Loucy (cell line): ENCODE results near the gene D2HGDH.

Experiments used
- H2AFZ ChIP-seq: fragments of 200-600 bp; sonication (generic); 2 replicates; pipeline ENCODE4 v1.6.0; 2016; ENCODE audit warnings: antibody characterized with exemption, mild to moderate bottlenecking, low read length, moderate library complexity
- H3F3A ChIP-seq: fragments of 200-600 bp; 2 replicates; pipeline ENCODE4 v1.6.0; 2016; ENCODE audit warnings: antibody characterized with exemption, low read depth, mild to moderate bottlenecking
- H3K27me3 ChIP-seq: fragments of 200-600 bp; sonication (generic); 2 replicates; pipeline ENCODE4 v1.6.1; 2014; ENCODE audit warnings: low read length, mild to moderate bottlenecking; ENCODE audit not compliant: insufficient read depth, poor library complexity, severe bottlenecking
- H3K36me3 ChIP-seq: fragments of 200-600 bp; sonication (generic); 2 replicates; pipeline ENCODE4 v1.6.1; 2016; ENCODE audit warnings: low read length; ENCODE audit not compliant: insufficient read depth
- H3K4me1 ChIP-seq: fragments of 200-600 bp; sonication (generic); 2 replicates; pipeline ENCODE4 v1.5.1; 2014; ENCODE audit warnings: low read length, mild to moderate bottlenecking; ENCODE audit not compliant: insufficient read depth, poor library complexity, severe bottlenecking
- H3K4me2 ChIP-seq: fragments of 200-600 bp; sonication (generic); 2 replicates; pipeline ENCODE4 v1.6.0; 2014; ENCODE audit warnings: antibody characterized with exemption, low read length, low read depth, mild to moderate bottlenecking; ENCODE audit not compliant: poor library complexity, severe bottlenecking
- H3K4me3 ChIP-seq: fragments of 200-600 bp; sonication (generic); 2 replicates; pipeline ENCODE4 v1.5.1; 2014; ENCODE audit warnings: low read length, mild to moderate bottlenecking, mixed read lengths; ENCODE audit not compliant: poor library complexity, severe bottlenecking
- H3K79me2 ChIP-seq: fragments of 200-600 bp; sonication (generic); 2 replicates; pipeline ENCODE4 v1.6.1; 2014; ENCODE audit warnings: low read length; ENCODE audit not compliant: insufficient read depth
- H3K9ac ChIP-seq: fragments of 200-600 bp; sonication (generic); 2 replicates; pipeline ENCODE4 v1.6.0; 2014; ENCODE audit warnings: mild to moderate bottlenecking, low read depth, low read length, moderate library complexity; ENCODE audit not compliant: poor library complexity, severe bottlenecking
- H3K9me2 ChIP-seq: fragments of 200-600 bp; sonication (generic); replicated peaks from 2 replicates; pipeline ENCODE4 v1.6.1; 2016; ENCODE audit warnings: low read depth, low read length, mixed read lengths
- H3K9me3 ChIP-seq: fragments of 200-600 bp; sonication (generic); 2 replicates; pipeline ENCODE4 v1.6.1; 2014; ENCODE audit warnings: mild to moderate bottlenecking, antibody characterized with exemption, low read length, low read depth; ENCODE audit not compliant: insufficient read depth
- H4K20me1 ChIP-seq: fragments of 200-600 bp; sonication (generic); 2 replicates; pipeline ENCODE4 v1.6.0; 2014; ENCODE audit warnings: antibody characterized with exemption, low read length, mild to moderate bottlenecking; ENCODE audit not compliant: insufficient read depth, poor library complexity, severe bottlenecking
- CTCF ChIP-seq: fragments of 200-600 bp; sonication (generic); conservative IDR thresholded peaks from 2 replicates; pipeline ENCODE4 v1.5.1; 2014; ENCODE audit warnings: mild to moderate bottlenecking, antibody characterized with exemption, low read length
- EZH2phosphoT487 ChIP-seq: fragments of 200-600 bp; IDR thresholded peaks from 2 replicates; pipeline ENCODE4 v1.6.1; 2018; ENCODE audit warnings: antibody characterized with exemption, mild to moderate bottlenecking, moderate library complexity, borderline replicate concordance

The D2HGDH gene

GRCh38 chr2:241801611-241802420, 67.4 kb downstream of the D2HGDH start:
- no peaks in the 10 kb centered on the region for H3K9me3 ChIP-seq
- no peaks in the 10 kb centered on the region for H3K9me2 ChIP-seq
- TF ChIP-seq CTCF = no peak
- no peak for TF ChIP-seq EZH2phosphoT487
- no peaks in the 10 kb centered on the region for H3K36me3 ChIP-seq
- no peak overlapping the region for H3K4me2 ChIP-seq
- H3K79me2 ChIP-seq = no peaks in the 10 kb centered on the region
- H2AFZ ChIP-seq = no peak overlapping the region
- peaks cover 27% of the 10 kb centered on the region for H3K4me1 ChIP-seq
- H3K9ac ChIP-seq = no peak overlapping the region
- H4K20me1 ChIP-seq = no peaks in the 10 kb centered on the region
- no peaks in the 10 kb centered on the region for H3F3A ChIP-seq
- no peak overlapping the region for H3K4me3 ChIP-seq
- H3K27me3 ChIP-seq = no peaks in the 10 kb centered on the region

GRCh38 chr2:241802421-241803318, 68.2 kb downstream of the D2HGDH start:
- no peaks in the 10 kb centered on the region for H3F3A ChIP-seq
- no peaks in the 10 kb centered on the region for H3K27me3 ChIP-seq
- TF ChIP-seq EZH2phosphoT487 = no peak
- TF ChIP-seq CTCF = no peak
- no peak overlapping the region for H3K4me2 ChIP-seq
- H3K36me3 ChIP-seq = no peaks in the 10 kb centered on the region
- H3K4me1 ChIP-seq = peaks cover 27% of the 10 kb centered on the region
- no peak overlapping the region for H2AFZ ChIP-seq
- no peak overlapping the region for H3K9ac ChIP-seq
- H4K20me1 ChIP-seq = no peaks in the 10 kb centered on the region
- H3K9me3 ChIP-seq = no peaks in the 10 kb centered on the region
- no peak overlapping the region for H3K4me3 ChIP-seq
- H3K9me2 ChIP-seq = no peaks in the 10 kb centered on the region
- no peaks in the 10 kb centered on the region for H3K79me2 ChIP-seq

GRCh38 chr2:241803387-241804325, 69.2 kb downstream of the D2HGDH start:
- H3K4me1 ChIP-seq = peaks cover 30% of the 10 kb centered on the region
- H3F3A ChIP-seq = no peaks in the 10 kb centered on the region
- no peaks in the 10 kb centered on the region for H3K9me2 ChIP-seq
- H3K9ac ChIP-seq = peak overlapping the region; percentile 74
- H3K79me2 ChIP-seq = no peaks in the 10 kb centered on the region
- no peaks in the 10 kb centered on the region for H3K27me3 ChIP-seq
- peak overlapping the region; percentile 88 for H3K4me2 ChIP-seq
- H3K9me3 ChIP-seq = no peaks in the 10 kb centered on the region
- TF ChIP-seq EZH2phosphoT487 = no peak
- TF ChIP-seq CTCF = no peak
- H3K4me3 ChIP-seq = no peak overlapping the region
- no peaks in the 10 kb centered on the region for H3K36me3 ChIP-seq
- no peaks in the 10 kb centered on the region for H4K20me1 ChIP-seq
- no peak overlapping the region for H2AFZ ChIP-seq
